ENCODE results near the gene ZNF423.

ZNF423 gene

DNA sequence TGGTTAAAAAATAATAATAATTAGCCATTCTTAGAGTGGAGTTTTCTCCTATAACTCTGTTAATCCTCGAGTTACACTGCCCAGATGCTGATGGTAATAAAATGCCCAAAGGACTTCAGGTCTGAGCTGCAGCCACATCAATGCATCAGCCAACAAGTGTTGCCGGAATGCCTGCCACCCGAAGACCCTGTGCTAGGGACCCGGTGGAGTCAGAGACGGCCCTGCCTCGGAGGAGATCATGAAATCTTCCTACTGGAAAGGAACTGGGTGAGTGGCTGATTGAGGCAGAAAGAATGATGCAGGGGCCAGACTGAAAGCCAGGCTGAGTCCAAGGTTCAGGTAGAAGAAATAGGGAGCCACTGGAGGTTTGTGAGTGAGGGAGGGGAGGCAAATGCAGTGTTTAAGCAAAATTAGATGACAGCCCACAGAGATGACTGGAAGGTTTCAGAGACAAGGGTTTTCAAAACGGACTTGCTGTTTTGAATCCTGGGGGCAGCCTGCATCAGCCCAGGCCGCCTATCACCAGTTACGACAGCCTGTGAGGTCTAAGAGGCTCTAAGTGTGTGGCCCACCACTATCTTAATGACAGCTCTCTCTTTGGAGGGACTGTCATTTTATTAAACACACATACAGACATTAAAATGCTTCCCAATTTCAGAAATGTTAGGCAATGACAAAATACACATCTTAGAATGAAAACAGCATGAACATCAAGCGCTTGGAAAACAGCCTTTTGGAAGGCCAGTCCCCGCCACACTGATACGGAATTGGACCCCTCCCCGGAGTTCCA, 100.0 kb downstream of the ZNF423 start:
- no peak for DNase-seq

DNA sequence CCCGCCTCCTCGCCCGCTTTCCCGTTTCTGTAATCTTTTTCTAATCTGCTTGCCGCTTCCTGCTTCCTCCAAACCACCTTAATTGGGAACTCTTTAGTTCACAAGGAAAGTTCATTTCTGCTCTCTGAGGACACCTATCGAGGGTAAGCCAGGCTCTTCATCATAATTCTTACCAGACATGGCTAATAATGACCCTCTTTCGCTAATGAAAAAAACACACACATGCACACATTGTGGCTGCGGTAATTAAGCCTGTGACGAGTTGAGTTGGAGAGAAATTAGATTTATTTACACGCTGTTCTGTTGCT, 100.6 kb downstream of the ZNF423 start:
- DNase-seq, result peak in 1 of 51 donors; percentile 20

DNA sequence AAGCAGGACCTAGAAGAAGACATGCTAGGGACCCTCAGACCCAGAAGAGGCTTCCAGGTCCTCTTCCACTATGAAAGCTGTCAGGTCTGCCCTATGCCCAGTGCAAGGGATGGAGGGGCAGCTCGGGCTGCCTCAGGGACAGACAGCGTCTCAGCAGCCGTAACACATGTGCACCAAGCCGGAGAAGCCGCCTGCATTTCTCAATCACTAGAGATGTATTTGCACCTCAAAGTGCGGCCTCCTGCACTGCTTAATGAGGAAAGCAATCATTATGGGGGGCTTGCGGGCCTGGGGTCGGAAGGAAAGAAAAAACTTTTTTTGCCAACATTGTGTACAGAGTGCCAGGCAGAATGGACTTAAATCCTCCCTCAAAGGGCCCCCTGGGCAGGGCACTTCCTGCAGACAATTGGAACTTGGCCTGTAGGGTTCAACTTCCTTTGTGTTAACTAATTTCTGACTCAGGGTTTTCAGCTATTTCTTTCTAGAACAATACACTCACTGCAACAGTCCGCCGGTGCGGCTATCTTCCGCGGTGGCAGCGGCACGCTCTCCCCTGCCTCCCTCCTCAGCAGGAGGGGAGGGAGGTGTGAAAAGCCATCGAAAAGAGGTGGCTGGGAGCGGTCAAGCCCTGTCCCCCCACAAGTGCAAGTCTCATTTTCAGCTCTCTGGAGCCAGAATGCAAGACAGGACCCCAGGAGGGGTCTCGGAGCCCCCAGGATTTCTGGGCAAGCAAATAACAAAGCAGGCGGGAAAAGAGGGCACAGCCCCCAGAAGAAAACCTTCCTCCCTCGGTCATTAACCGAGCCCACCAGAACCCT, 101.2 kb downstream of the ZNF423 start:
- DNase-seq, result peak in 3 of 51 donors; percentile 1 to 6 (median 5)

DNA sequence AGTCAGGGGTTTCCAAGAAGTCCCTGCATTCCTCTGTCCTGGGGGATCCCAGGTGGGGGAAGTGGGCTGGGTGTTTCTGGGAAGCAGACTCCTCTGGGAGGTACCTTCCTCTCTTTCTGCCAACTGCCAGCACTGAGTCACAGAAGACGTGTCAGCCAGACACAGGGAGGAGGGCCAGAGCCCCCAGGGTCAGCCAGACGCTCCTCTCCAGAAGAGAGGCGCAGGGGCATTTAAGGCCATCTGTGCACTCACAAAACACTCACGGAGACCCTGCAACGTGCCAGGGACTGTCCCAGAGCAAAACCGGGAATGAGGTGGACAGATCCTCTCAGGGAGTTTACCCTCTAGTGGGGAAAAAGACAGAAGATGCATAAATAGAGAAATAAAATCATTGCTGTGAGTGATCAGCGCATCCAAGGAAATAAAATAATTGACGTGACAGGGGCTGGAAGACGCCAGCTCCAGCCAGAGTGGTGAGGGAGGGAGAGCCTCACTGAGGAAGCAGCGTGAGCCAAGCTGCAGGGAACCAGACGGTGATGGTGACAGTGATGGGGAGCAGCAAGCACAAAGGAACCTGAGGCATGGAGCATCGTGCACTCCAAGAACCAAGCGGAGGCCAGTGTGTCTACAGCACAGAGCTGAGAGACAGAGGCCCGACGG, 105.4 kb downstream of the ZNF423 start:
- DNase-seq, result no peak

DNA sequence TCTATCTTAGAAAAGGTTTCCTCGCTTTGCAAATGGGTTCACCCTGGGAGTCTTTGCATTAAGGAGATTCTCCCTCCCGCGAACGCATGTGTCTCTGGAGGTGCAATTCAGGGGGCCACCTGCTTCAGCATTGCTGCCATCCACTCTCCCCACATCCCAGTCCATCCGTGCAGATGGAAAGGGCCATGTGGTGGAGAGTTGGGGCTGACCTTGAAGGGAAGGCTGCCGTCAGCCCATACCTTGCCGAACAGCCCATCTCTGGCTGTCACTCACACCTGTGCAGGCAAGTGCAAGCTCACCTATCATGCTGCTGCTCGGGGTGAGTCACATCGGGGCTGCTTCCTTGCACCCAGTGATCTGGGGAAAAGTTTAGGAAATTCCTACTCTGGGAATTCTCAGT, 106.1 kb downstream of the ZNF423 start:
- no peak for DNase-seq

DNA sequence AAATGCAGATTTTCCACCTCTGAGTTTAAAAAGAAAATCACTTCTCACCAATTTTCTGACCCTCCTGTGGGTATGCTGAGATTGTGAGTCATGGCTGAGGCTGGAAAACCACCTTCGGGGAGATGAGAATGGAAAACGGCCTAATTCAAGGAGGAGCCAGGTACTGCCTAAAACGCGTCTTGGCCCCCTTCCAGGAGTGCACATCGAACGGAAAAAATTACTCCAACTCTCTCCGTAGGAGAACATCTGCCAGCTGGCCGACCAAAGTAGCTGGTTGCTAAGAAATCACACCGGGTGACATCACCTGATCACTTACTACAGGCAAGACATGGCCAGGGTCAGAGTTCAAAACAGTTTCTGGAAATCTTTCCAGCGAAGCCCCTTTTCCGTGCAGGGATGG, 107.6 kb downstream of the ZNF423 start:
- no peak for DNase-seq

DNA sequence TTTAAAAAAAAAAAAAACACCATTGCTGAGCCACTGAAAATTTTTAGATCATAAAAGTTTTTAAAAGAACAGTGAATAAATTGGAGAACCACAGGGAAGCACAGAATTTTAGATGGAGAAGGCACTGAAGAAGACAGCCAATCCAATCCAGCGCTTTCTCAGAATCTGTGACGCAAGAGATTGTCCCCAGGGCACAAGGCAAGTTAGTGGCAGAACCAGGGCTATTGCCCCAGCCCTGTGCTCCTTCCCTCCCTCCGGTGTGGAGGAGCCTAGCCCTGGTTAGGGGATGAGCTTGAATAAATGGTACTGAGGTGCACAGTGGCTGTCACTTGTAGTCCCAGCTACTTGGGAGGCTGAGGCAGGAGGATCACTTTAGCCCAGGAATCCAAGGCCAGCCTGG, 108.3 kb downstream of the ZNF423 start:
- DNase-seq, result no peak

DNA sequence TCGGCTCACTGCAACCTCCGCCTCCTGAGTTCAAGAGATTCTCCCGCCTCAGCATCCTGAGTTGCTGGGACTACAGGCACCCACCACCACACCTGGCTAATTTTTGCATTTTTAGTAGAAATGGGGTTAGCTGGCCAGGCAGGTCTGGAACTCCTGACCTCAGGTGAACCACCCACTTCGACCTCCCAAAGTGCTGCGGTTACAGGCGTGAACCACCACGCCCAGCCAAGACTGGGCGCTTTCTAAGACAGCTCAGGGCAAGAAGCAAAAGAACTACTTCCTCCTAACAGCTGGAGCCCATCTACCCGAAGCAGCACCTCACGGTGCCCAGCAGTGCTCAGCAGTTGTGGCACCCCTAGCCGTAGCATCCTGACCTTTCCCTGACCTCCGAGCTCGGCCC, 109.4 kb downstream of the ZNF423 start:
- no peak for DNase-seq

DNA sequence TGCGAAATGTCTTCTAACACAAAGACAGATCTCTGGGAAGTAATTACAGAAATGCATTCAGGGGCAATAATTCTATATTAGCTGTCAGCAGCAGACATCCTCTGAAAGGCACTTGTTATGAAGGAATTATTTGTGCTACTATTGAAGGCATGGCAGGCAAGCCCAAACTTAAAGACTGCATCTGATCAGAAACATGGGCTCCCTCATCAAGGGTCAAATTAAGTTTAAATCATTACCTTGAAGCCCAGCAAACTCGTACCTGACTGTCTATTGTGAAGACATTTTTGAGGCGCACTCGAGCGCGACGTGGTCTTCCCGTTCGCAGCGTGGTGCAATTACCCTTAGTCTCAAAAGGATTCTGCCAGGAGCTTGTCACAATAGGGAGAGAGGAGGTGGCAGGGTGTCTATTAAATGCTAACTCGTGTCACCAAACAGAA, 110.6 kb downstream of the ZNF423 start:
- no peak for DNase-seq

DNA sequence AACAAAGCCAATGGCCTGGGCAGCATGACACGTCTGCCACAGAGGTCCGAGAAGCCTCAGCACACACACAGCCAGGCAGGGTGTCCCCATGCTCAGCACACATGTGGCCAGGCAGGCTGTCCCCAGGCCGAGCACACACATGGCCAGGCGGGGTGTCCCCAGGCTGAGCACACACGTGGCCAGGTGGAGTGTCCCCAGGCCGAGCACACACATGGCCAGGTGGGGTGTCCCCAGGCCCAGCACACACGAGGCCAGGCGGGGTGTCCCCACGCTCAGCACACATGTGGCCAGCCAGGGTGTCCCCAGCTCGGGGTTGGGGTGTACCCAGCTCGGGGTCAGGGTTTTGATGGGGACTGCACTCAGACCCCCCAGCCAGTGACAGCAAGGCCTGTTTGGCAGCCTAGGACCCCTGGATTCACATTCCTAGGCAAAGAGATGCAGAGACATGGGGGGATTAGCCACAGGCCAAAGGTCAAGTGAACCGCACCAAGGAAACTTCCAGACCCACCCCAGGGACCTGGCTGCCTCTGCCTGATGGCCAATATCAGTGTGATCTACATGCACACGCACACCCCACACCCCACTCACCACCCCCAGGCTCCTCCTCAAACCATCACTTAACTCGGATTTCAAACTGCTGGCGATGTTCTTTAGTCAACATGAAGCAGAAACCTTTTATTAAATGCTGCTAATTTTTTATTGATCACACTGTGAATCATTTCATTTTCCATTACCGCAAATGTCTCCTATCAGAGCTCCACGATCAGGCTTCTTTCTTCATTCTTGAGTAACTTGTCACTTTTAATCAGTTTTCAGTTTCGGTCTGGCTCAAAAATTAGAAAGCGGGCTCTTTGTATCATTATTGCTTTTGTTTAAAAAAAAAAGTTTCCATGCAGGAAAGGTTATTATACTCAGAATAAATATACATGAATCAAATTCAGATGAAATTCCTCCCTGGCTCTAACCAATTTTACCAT, 111.4 kb downstream of the ZNF423 start:
- DNase-seq, result no peak

DNA sequence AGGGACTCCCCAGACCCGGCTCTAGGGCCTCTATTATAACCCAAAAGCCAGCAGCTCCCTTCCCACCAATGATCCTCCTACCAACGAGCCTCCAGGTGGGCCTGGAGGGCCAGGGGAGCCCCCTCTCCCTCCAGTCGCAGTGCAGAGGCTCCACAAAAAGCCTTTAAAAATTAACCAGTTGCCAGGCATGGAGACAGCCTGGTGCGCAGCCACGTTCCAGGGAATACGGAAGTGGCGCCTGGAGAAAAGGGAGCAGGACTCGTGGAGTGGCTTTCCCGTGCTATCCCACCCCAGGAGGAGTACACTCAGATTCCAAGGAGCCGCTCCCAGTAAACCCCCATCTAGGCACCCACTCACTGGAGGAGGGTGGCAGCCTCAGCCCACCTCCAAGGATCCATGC, 112.3 kb downstream of the ZNF423 start:
- no peak for DNase-seq

DNA sequence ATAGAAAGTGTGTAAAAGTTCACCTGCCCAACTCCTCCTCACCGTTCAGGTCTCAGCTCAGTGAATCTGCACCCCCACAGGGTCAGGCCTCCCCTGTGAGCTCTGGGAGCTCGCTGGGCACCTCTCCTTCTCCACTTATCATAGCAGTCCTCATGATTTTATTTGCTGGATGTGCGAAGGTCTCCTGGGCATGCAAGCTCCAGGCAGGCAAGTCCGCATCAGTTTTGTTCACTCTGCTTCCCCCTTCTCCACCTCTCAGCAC, 112.8 kb downstream of the ZNF423 start:
- no peak for DNase-seq

DNA sequence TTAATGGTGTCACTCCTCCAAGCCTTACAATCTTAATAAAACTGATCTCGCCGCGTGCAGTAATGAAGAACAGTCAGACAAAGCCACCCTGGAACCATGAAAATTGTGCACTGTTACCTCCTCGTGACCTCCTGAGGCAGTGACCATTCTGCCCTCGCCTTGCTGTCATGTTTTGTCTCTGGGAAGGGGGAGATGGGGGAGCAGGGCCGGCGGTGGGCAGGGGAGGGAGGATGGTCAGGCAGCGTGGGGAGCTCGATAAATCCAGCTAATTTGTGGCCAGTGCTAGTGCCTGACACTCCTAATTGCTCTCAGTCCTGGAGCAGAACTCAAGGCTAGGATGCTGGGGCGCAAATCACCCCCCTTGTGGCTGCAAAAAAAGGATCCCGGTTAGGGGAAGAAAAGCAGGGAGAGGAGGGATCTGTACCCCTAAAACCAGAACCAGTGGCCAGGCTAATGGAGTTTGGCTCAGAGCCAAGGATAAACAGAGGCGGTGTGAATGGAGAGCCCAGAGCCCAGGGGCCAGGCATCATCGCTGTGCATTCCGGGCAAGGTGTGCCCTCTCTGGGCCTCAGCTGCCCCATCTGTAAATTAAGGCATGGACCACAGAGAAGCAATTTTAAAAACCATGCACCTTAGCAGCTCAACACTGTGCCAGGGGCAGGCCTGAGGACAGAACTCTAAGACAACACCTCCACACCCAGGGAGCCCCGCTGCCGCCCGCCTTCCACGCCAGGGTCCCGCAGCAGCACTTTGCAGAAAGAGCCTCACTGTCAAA, 113.3 kb downstream of the ZNF423 start:
- no peak for DNase-seq

DNA sequence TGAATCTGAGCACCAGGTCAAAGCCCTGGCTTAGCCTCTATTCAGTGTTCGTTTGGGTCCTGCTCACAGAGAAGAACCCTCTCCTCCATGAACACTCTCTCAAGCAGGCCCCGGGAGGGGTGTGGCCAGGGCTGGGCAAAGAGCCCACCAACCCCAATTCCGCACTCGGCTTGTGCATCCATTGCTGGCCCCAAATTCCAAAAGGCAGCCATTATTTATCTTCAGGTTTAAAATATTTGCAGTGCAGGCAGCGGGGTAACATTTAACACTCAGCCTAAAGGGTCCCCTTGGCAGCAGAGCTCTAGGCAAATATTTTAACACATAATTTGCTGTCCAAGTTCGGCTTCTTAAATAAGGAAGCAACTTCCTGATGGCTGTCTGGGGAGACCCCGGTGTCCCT, 115.7 kb downstream of the ZNF423 start:
- DNase-seq, result no peak

DNA sequence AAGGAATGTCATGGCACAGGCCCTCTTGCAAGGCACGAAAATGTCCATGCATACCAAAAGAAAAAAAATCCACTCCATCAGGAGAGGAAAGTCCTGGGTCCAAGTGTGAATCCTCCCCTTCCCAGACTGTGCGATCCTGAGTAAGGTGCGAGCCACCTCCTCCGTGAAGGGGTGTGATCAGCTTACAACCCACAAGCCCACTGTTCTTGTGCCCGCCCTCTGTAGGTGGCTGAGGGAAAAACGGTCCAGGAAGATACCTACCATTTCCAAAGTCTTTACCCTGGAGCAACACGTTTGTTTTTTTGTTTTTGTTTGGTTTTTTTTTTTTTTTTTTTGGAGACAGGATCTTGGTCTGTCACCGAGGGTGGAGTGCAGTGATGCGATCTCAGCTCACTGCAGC, 116.5 kb downstream of the ZNF423 start:
- no peak for DNase-seq

DNA sequence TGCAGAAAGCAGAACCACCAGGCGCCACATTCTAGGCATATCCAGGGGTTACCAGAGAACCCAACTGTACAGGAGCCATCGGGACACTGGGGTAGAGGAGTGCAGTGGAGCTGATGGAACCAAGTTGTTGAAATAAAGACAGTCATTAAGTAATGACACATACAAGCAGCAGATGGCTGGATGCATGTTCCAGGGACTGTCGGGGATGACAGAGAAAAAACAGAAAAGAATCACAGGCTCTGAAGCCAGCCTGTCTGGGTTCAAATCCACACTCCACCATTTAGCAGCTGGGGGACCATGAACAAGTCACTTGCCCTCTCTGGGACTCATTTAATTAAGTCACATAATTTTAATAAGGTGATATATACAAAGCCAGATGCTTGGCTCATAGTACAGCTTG, 117.1 kb downstream of the ZNF423 start:
- DNase-seq, result no peak

DNA sequence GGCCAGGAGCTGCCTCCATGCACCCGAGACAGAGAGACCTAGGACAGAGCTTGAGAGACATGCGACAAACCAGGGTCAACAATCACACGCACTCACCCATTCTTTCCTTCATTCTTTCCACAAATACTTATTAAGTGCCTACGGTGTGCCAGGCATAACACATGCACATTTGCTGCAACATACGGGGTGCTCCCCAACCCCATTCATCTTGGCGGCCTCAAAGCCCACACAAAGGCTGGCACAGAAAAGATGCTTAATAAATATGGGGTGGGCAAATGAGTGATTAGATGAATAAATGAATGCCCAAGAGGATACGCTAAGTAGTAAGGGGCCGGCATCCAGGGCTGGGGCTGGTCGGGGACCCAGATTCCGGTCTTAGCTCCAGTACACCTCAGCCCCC, 117.9 kb downstream of the ZNF423 start:
- DNase-seq, result no peak

DNA sequence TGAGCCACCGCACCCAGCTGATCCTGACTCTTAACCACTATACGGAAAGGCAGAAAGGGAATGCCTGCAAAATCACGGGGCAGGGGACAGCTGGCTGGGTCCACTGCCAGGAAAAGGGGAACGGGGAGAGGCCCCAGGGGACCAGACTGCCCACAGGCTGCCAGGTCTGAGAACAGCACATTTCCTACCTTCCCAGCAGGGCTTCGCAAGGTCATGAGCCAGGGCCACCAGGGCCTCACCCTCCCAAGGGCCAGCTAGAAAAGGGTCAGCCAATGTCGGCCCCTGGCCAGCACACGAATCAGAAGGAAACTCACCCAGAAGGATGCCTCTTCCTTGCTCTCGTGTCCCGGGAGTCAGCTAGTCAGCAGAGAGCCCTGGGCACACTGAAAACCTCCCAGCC, 118.4 kb downstream of the ZNF423 start:
- DNase-seq, result no peak

DNA sequence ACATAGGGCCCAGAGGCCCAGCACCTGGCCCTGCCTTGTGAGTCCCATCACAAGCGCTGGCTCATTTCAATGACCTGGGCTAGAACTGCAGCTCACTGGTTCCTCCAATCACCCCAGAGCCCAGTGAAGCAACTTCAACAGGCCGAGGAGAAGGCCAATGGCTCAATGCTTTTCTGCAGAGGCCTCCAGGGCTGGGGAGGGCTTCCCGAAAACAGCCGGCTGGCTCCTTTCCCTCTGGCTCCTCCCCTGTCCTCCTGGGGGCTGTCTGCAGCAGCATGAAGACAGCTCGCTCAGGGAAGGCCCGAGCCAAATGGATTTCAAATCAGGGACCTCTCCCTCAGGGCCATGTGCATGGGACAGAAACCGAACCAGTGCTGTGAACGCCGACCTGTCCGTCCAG, 121.6 kb downstream of the ZNF423 start:
- DNase-seq, result no peak

DNA sequence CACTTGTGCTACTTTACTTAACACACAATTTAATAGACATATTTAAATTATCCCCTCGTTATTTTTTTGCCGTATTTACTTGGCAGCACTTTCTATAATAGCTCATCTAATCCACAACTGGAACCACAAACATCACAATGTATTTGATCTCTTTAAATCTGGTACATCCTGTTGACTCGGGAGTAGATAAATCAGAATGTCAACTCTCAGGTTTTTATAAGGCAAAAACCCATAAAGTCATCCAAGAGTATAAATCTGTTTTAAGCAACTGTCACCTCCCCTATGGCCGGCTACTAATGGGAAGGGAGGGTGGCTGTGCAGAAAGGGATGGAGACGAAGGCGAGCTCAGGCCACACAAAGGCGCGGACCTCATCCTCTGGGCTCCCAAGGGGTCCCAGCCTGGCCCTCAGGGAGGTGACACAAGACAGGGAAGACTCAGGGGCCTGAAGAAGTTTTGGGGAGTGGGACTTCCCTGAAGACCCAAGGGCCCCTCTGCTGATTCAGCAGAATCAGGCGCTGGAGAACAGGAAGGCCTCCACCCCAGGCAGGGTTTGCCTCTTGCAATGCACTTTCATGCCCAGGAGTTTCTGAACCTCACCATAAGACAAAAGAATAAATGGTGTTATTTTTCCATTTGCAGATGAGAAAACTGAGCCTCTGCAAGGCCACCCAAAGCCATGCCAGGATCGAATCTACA, 122.5 kb downstream of the ZNF423 start:
- no peak for DNase-seq

Data from hypothalamus (tissue), 51 donors.